ENCODE data around the gene TMEM150C.

Gene TMEM150C

GRCh38 chr4:82469791-82470345, 91.9 kb downstream of the TMEM150C start:
- DNase-seq = no peak

GRCh38 chr4:82467471-82467870, 94.3 kb downstream of the TMEM150C start:
- no peak for DNase-seq

GRCh38 chr4:82463221-82463620, 98.6 kb downstream of the TMEM150C start:
- no peak for DNase-seq

GRCh38 chr4:82462415-82462831, 99.4 kb downstream of the TMEM150C start:
- DNase-seq = peak; percentile 63 to 67

- DNase-seq = no peak
Measured at GRCh38 chr4:82461710-82462109, 100.1 kb downstream of the TMEM150C start.

- no peak for DNase-seq
Measured at GRCh38 chr4:82458729-82459128, 103.1 kb downstream of the TMEM150C start.

- DNase-seq = no peak
Measured at GRCh38 chr4:82457266-82457665, 104.5 kb downstream of the TMEM150C start.

- no peak for DNase-seq
Measured at GRCh38 chr4:82452026-82452425, 109.8 kb downstream of the TMEM150C start.

GRCh38 chr4:82450966-82451755, 110.6 kb downstream of the TMEM150C start:
- DNase-seq = no peak

- DNase-seq = no peak
Measured at GRCh38 chr4:82447886-82448285, 113.9 kb downstream of the TMEM150C start.

- no peak for DNase-seq
Measured at GRCh38 chr4:82439088-82439487, 122.7 kb downstream of the TMEM150C start.

GRCh38 chr4:82437285-82438005, 124.3 kb downstream of the TMEM150C start:
- DNase-seq = no peak

GRCh38 chr4:82436780-82437179, 125.0 kb downstream of the TMEM150C start:
- DNase-seq = no peak

- no peak for DNase-seq
Measured at GRCh38 chr4:82436130-82436529, 125.7 kb downstream of the TMEM150C start.

- DNase-seq = no peak
Measured at GRCh38 chr4:82434949-82435348, 126.8 kb downstream of the TMEM150C start.

GRCh38 chr4:82433791-82434190, 128.0 kb downstream of the TMEM150C start:
- DNase-seq = no peak

Data from AML-193 (cell line).